H1 (cell line): ENCODE results near the gene SMIM1. TPM values are rescaled to one million over a fixed set of nuclear protein-coding genes. Genes with fewer than 3 reads are reported as not detected.
A peak's percentile ranks its signal among the peaks of the same experiment; 100 is the strongest.

Source experiments
- BACH1 ChIP-seq: IDR thresholded peaks from 2 replicates; pipeline ENCODE4 v1.6.1; 2012; ENCODE audit warnings: low read length, improper control_type of control experiment
- BCL11A ChIP-seq, 2 experiments: IDR thresholded peaks; one replicate each; pipeline ENCODE4 v1.6.1; 2011; ENCODE audit warnings: low read depth in 2 of 2, low read length in 2 of 2, mild to moderate bottlenecking in 2 of 2
- BRCA1 ChIP-seq: IDR thresholded peaks from 2 replicates; pipeline ENCODE4 v1.6.1; 2012; ENCODE audit warnings: low read depth, low read length, improper control_type of control experiment
- CREB1 ChIP-seq: IDR thresholded peaks from 2 replicates; pipeline ENCODE4 v1.6.1; 2012; ENCODE audit warnings: inconsistent platforms
- E2F6 ChIP-seq: IDR thresholded peaks from 2 replicates; pipeline ENCODE4 v1.6.1; 2012; ENCODE audit warnings: inconsistent platforms
- FOSL1 ChIP-seq: IDR thresholded peaks from 2 replicates; pipeline ENCODE4 v1.6.1; 2011; ENCODE audit warnings: mild to moderate bottlenecking, low read depth, low read length, moderate library complexity; ENCODE audit not compliant: insufficient read depth
- GTF2F1 ChIP-seq: IDR thresholded peaks from 2 replicates; pipeline ENCODE4 v1.6.1; 2012; ENCODE audit warnings: low read depth, low read length, improper control_type of control experiment, borderline replicate concordance
- HDAC2 ChIP-seq, 2 experiments: fragments of 300-600 bp in 1 of 2; sonication (generic) in 1 of 2; IDR thresholded peaks; 2 replicates each; pipeline ENCODE4 v1.6.1; 2011 to 2012; ENCODE audit warnings: low read depth in 2 of 2, low read length in 2 of 2, mild to moderate bottlenecking in 2 of 2, moderate library complexity in 2 of 2, borderline replicate concordance in 1 of 2, inconsistent platforms in 1 of 2
- KDM1A ChIP-seq: fragments of 200-600, 300-600 bp; sonication (generic); IDR thresholded peaks from 2 replicates; pipeline ENCODE4 v1.7.1; 2016; ENCODE audit warnings: mild to moderate bottlenecking, low read length, borderline replicate concordance
- KDM4A ChIP-seq: IDR thresholded peaks from one replicate; pipeline ENCODE4 v1.7.1; 2012; ENCODE audit warnings: low read depth, mild to moderate bottlenecking, moderate library complexity, low read length, inconsistent platforms; ENCODE audit not compliant: severe bottlenecking
- RAD21 ChIP-seq, 2 experiments: IDR thresholded peaks in 1 of 2; conservative IDR thresholded peaks in 1 of 2; 2 replicates each; pipeline ENCODE4 v1.6.1; 2011; ENCODE audit warnings: low read depth in 2 of 2, low read length in 2 of 2, improper control_type of control experiment in 1 of 2, inconsistent platforms in 1 of 2, mild to moderate bottlenecking in 1 of 2, moderate library complexity in 1 of 2
- SAP30 ChIP-seq: fragments of 300-600 bp; sonication (generic); IDR thresholded peaks from 2 replicates; pipeline ENCODE4 v1.7.1; 2012; ENCODE audit warnings: low read length, moderate library complexity, mild to moderate bottlenecking, inconsistent platforms; ENCODE audit not compliant: insufficient read depth, insufficient replicate concordance
- SIN3A ChIP-seq, 2 experiments: IDR thresholded peaks in 1 of 2; conservative IDR thresholded peaks in 1 of 2; 2 replicates each; pipeline ENCODE4 v1.6.1; 2011 to 2012; ENCODE audit warnings: low read length in 2 of 2, improper control_type of control experiment in 1 of 2, low read depth in 1 of 2, mild to moderate bottlenecking in 1 of 2
- TAF1 ChIP-seq: IDR thresholded peaks from 2 replicates; pipeline ENCODE4 v1.6.1; 2011; ENCODE audit warnings: mild to moderate bottlenecking, low read depth, low read length
- TCF12 ChIP-seq: IDR thresholded peaks from 2 replicates; pipeline ENCODE4 v1.6.1; 2011; ENCODE audit warnings: low read depth, mild to moderate bottlenecking, low read length
- YY1 ChIP-seq: IDR thresholded peaks from 2 replicates; pipeline ENCODE4 v1.6.1; 2011; ENCODE audit warnings: low read depth, mild to moderate bottlenecking, low read length
- polyA plus RNA-seq, 7 experiments: library from polyadenylated mRNA; depleted of rRNA in 3 of 7; stranded (reverse) in 5 of 7; unstranded in 2 of 7; fragments of >200 nt in 5 of 7; fragments of 200-250 nt in 2 of 7; gene quantifications; 1 replicate in 5 of 7; 2 replicates in 1 of 7; 4 replicates in 1 of 7; pipeline versions ENCODE4 v1.2.1 to v1.2.3, GENCODE V29; 2011 to 2013; ENCODE audit warnings: missing spikeins in 2 of 7, mixed read lengths in 2 of 7
- total RNA-seq: library from RNA; stranded (reverse); fragmentation: NEBNext Ultra II Directional; extraction: Animal tissue kit (Norgen Biotek cat#: 25700); gene quantifications from 2 replicates; pipeline ENCODE4 v1.2.1, GENCODE V29; 2021
- TF ChIP-seq, protein P1 (sequence below): IDR thresholded peaks from 2 replicates; pipeline ENCODE4 v1.6.1; 2011; ENCODE audit warnings: low read length, improper control_type of control experiment
- TF ChIP-seq, protein P2 (sequence below): IDR thresholded peaks from 2 replicates; pipeline ENCODE4 v1.6.1; 2012; ENCODE audit warnings: low read length, inconsistent platforms

Gene SMIM1
- total and polyA plus RNA-seq, 2 of the 8 experiments (the other 6 are each of a cell fraction or from before 2014, with no cell fraction given), result 7.7 to 9.7 TPM

DNA sequence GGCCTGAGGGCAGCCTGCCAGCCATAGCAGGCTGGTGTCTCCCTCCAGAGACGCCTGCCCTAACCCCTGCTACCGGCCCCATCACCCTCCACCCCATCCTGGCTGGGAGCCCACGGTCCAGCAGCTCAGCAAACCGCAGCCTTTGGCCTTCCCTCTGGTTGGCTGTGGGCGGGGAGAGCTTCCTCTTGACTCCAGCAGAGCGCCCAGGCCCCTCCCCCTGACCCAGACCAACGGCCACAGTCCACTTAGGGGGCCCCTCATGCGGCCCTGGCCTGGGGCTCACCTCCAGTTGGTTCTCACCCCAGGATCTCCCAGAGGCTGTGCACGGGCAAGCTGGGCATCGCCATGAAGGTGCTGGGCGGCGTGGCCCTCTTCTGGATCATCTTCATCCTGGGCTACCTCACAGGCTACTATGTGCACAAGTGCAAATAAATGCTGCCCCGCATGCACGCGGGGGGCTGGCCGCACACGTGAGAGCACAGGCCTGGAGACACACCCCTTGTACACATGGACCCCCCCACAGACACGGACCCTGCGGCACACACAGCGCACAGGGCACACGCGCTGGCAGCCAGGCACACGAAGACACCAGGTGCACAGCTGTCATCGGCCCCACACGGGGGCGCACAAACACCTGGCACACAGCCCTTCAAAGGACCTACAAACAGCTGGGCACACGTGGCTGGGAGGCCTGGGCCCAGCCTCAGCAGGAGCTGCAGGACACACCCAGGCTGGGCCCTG, 3.1 kb downstream of the SMIM1 start (continued):
- TF ChIP-seq, protein P1, sequence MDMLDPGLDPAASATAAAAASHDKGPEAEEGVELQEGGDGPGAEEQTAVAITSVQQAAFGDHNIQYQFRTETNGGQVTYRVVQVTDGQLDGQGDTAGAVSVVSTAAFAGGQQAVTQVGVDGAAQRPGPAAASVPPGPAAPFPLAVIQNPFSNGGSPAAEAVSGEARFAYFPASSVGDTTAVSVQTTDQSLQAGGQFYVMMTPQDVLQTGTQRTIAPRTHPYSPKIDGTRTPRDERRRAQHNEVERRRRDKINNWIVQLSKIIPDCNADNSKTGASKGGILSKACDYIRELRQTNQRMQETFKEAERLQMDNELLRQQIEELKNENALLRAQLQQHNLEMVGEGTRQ, result 0 out of 2 replicates have a peak, but pooled peaks have one; percentile 7
- no peak for TF ChIP-seq SAP30
- TF ChIP-seq TAF1, result no peak
- peak; percentile 62 to 79 for TF ChIP-seq RAD21 (IDR thresholded peaks at IDR 0.05 in 1 of 2, conservative IDR thresholded peaks at IDR 0.05 in 1 of 2; ENCODE audit: low read depth in 2 of 2, low read length in 2 of 2)
- TF ChIP-seq CREB1, result peak; percentile 57
- TF ChIP-seq GTF2F1, result no peak
- no peak for TF ChIP-seq BRCA1
- no peak; a peak in 1 of 4 replicates for TF ChIP-seq HDAC2 (IDR thresholded peaks at IDR 0.05; ENCODE audit: borderline replicate concordance in 1 of 2, low read depth in 2 of 2, low read length in 2 of 2)
- peak; percentile 65 for TF ChIP-seq E2F6
- TF ChIP-seq KDM1A, result no peak; the same call in 1 of the 2 replicates
- peak; percentile 86 to 89; a peak in 3 of 4 replicates for TF ChIP-seq SIN3A (conservative IDR thresholded peaks at IDR 0.05 in 1 of 2, IDR thresholded peaks at IDR 0.05 in 1 of 2; ENCODE audit: low read depth in 1 of 2, low read length in 2 of 2)
- TF ChIP-seq TCF12, result peak; percentile 91
- no peak for TF ChIP-seq KDM4A
- no peak for TF ChIP-seq BACH1
- TF ChIP-seq, protein P2, sequence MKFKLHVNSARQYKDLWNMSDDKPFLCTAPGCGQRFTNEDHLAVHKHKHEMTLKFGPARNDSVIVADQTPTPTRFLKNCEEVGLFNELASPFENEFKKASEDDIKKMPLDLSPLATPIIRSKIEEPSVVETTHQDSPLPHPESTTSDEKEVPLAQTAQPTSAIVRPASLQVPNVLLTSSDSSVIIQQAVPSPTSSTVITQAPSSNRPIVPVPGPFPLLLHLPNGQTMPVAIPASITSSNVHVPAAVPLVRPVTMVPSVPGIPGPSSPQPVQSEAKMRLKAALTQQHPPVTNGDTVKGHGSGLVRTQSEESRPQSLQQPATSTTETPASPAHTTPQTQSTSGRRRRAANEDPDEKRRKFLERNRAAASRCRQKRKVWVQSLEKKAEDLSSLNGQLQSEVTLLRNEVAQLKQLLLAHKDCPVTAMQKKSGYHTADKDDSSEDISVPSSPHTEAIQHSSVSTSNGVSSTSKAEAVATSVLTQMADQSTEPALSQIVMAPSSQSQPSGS, result no peak
- no peak for TF ChIP-seq FOSL1
- TF ChIP-seq BCL11A (IDR thresholded peaks at IDR 0.05; ENCODE audit: low read depth in 2 of 2, low read length in 2 of 2), result no peak
- peak; percentile 60; the same call in 1 of the 2 replicates for TF ChIP-seq YY1
